Jurkat, Clone E6-1 (cell line): ENCODE measurements around the gene METRN.
"Not testable (repeated sequence)": the region's sequence is repeated elsewhere in the genome, so short reads cannot be mapped to it uniquely, and the experiment has no call there.

Experiments
- DNase-seq: peaks from one replicate; pipeline ENCODE4 v3.0.0-alpha.2; 2011; ENCODE audit warnings: low read depth, low spot score
- H3K4me3 ChIP-seq: 2 replicates; pipeline ENCODE4 v1.5.1; 2011; ENCODE audit warnings: mild to moderate bottlenecking, low read length, control low read depth, moderate library complexity

METRN gene

GRCh38 chr16:687499-687898 lies 27.4 kb upstream of the METRN start:
- H3K4me3 ChIP-seq = no peak overlapping the region
- no peak for DNase-seq

GRCh38 chr16:689175-689897 lies 25.6 kb upstream of the METRN start:
- peak overlapping the region; percentile 91 for H3K4me3 ChIP-seq
- no peak for DNase-seq

GRCh38 chr16:691242-691641 lies 23.7 kb upstream of the METRN start:
- not testable (repeated sequence) for DNase-seq, H3K4me3 ChIP-seq

- no peak for DNase-seq
- H3K4me3 ChIP-seq = no peak overlapping the region
These were observed 22.4 kb upstream of the METRN start for GRCh38 chr16:692356-693108.

- H3K4me3 ChIP-seq = no peak overlapping the region
These were observed 21.6 kb upstream of the METRN start for GRCh38 chr16:693364-693763.

GRCh38 chr16:693766-694165 lies 21.2 kb upstream of the METRN start:
- H3K4me3 ChIP-seq = no peak overlapping the region
- DNase-seq = no peak

More at GRCh38 chr16:693364-693763, 21.6 kb upstream of the METRN start:
- no peak for DNase-seq

GRCh38 chr16:694187-694862 lies 20.6 kb upstream of the METRN start:
- H3K4me3 ChIP-seq = peak overlapping the region; percentile 63
- DNase-seq = no peak

GRCh38 chr16:694863-695354 lies 20.0 kb upstream of the METRN start:
- DNase-seq = no peak
- peak overlapping the region; percentile 63 for H3K4me3 ChIP-seq

GRCh38 chr16:695355-696089 lies 19.4 kb upstream of the METRN start:
- H3K4me3 ChIP-seq = peak overlapping the region; percentile 63
- peak; percentile 28 for DNase-seq

- no peak for DNase-seq
- H3K4me3 ChIP-seq = no peak overlapping the region
These were observed 15.8 kb upstream of the METRN start for GRCh38 chr16:698911-699671.

- H3K4me3 ChIP-seq = no peak overlapping the region
- no peak for DNase-seq
These were observed 14.0 kb upstream of the METRN start for GRCh38 chr16:700684-701584.

GRCh38 chr16:702341-702740 lies 12.6 kb upstream of the METRN start:
- DNase-seq = no peak
- no peak overlapping the region for H3K4me3 ChIP-seq

- DNase-seq = no peak
- no peak overlapping the region for H3K4me3 ChIP-seq
These were observed 11.5 kb upstream of the METRN start for GRCh38 chr16:703406-703805.

- H3K4me3 ChIP-seq = no peak overlapping the region
- no peak for DNase-seq
These were observed 10.9 kb upstream of the METRN start for GRCh38 chr16:704047-704446.

- no peak for DNase-seq
- H3K4me3 ChIP-seq = no peak overlapping the region
These were observed 10.2 kb upstream of the METRN start for GRCh38 chr16:704552-705380.

GRCh38 chr16:705431-706188 lies 9.3 kb upstream of the METRN start, which contains the start of gene FBXL16:
TSS of gene FBXL16 (minus strand) at chr16:705801. CDS start at chr16:697405, 8,396 bp downstream.
- DNase-seq = no peak
- H3K4me3 ChIP-seq = no peak within 1 kb of the TSS
